Stimulated activated CD8-positive, alpha-beta memory T cell treated with anti-CD3 and anti-CD28 coated beads, Interleukin-2, amount 100 ng/mL, for 48 hours (primary cell): ENCODE data around the gene GDPD4.

ENCODE experiments used
- DNase-seq, 2 donors: peaks; one replicate each; pipeline ENCODE4 v3.0.0-alpha.2; 2020; ENCODE audit warnings: low read depth in 2 of 2

The GDPD4 gene

GRCh38 chr11:77191823-77192495 is 109.5 kb downstream of the GDPD4 start:
- peak; percentile 22 to 60 for DNase-seq

GRCh38 chr11:77191429-77191822 is 110.1 kb downstream of the GDPD4 start:
- no peak for DNase-seq

GRCh38 chr11:77190331-77191075 is 111.0 kb downstream of the GDPD4 start:
- DNase-seq, result no peak

GRCh38 chr11:77189588-77190210 is 111.8 kb downstream of the GDPD4 start:
- DNase-seq, result no peak

- no peak for DNase-seq
These were observed 112.6 kb downstream of the GDPD4 start for GRCh38 chr11:77188633-77189491.

- DNase-seq, result peak; percentile 55 to 68
These were observed 113.5 kb downstream of the GDPD4 start for GRCh38 chr11:77187776-77188632.

- no peak for DNase-seq
These were observed 114.3 kb downstream of the GDPD4 start for GRCh38 chr11:77187111-77187750.

GRCh38 chr11:77186302-77186701 is 115.2 kb downstream of the GDPD4 start:
- no peak for DNase-seq

GRCh38 chr11:77184136-77184860 is 117.2 kb downstream of the GDPD4 start:
- no peak for DNase-seq

GRCh38 chr11:77183431-77183984 is 118.0 kb downstream of the GDPD4 start:
- no peak for DNase-seq

- DNase-seq, result no peak
These were observed 118.7 kb downstream of the GDPD4 start for GRCh38 chr11:77182542-77183430.

GRCh38 chr11:77181799-77182541 is 119.5 kb downstream of the GDPD4 start:
- DNase-seq, result no peak

GRCh38 chr11:77181226-77181625 is 120.3 kb downstream of the GDPD4 start:
- DNase-seq, result no peak

GRCh38 chr11:77180346-77180745 is 121.1 kb downstream of the GDPD4 start:
- DNase-seq, result no peak

GRCh38 chr11:77179681-77180080 is 121.8 kb downstream of the GDPD4 start:
- DNase-seq, result no peak

GRCh38 chr11:77179048-77179447 is 122.4 kb downstream of the GDPD4 start:
- no peak for DNase-seq

GRCh38 chr11:77178150-77178549 is 123.3 kb downstream of the GDPD4 start:
- DNase-seq, result no peak

GRCh38 chr11:77176996-77177395 is 124.5 kb downstream of the GDPD4 start:
- DNase-seq, result no peak
